Measurements from ENCODE around the gene NDUFS2.

DNA sequence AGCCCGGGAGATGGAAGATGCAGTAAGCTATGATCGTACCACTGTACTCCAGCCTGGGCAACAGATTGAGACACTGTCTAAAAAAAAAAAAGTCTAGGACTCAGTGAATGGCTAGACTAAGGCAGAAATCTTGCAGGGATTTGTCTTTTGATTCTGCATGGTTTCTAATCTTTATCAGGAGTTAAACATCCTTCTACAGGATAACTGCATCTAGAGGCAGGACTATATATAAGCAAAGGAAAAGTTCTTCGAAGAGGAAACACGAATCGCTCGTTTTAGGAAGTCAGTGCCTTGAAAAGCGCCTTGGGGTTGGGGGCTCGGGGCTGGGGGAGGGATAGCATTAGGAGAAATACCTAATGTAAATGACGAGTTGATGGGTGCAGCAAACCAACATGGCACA lies 49.0 kb upstream of the NDUFS2 start:
- TF ChIP-seq, protein P1, sequence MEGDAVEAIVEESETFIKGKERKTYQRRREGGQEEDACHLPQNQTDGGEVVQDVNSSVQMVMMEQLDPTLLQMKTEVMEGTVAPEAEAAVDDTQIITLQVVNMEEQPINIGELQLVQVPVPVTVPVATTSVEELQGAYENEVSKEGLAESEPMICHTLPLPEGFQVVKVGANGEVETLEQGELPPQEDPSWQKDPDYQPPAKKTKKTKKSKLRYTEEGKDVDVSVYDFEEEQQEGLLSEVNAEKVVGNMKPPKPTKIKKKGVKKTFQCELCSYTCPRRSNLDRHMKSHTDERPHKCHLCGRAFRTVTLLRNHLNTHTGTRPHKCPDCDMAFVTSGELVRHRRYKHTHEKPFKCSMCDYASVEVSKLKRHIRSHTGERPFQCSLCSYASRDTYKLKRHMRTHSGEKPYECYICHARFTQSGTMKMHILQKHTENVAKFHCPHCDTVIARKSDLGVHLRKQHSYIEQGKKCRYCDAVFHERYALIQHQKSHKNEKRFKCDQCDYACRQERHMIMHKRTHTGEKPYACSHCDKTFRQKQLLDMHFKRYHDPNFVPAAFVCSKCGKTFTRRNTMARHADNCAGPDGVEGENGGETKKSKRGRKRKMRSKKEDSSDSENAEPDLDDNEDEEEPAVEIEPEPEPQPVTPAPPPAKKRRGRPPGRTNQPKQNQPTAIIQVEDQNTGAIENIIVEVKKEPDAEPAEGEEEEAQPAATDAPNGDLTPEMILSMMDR (IDR thresholded peaks at IDR 0.05; ENCODE audit: poor library complexity), result no peak
- TF ChIP-seq EZH2 (IDR thresholded peaks at IDR 0.05; ENCODE audit: borderline replicate concordance) (no peak), EZH2phosphoT487 (IDR thresholded peaks at IDR 0.05; ENCODE audit: low read depth, severe bottlenecking, unreplicated experiment) (no peak)
